PC-3 (cell line): ENCODE data around the gene PGP. TPM values are rescaled to one million over a fixed set of nuclear protein-coding genes. Genes with fewer than 3 reads are reported as not detected.

Experiments
- ATAC-seq: fragments of 200-7000 bp; cut with Tn5 transposase; 2 replicates; pipeline ENCODE4 v1.9.1; 2020; ENCODE audit warnings: mild to moderate bottlenecking, moderate library complexity
- BruUV-seq: library from RNA; stranded (reverse); fragments of 400-500 nt; replicated peaks from 2 replicates; lab custom pipeline; 2021; lab: Mats Ljungman, UMichigan
- CTCF ChIA-PET: fragments of 300-600 bp; sonication (Branson Sonifier 250); formaldehyde crosslinking; loops from one replicate; lab custom pipeline; 2022; ENCODE audit warnings: antibody characterized with exemption; lab: Charles Lee
- POLR2A ChIA-PET: fragments of 300-600 bp; sonication (Branson Sonifier 250); formaldehyde crosslinking; loops from one replicate; lab custom pipeline; 2022; ENCODE audit warnings: antibody characterized with exemption; ENCODE audit not compliant: unreplicated experiment; lab: Charles Lee
- DNase-seq: peaks from one replicate; pipeline ENCODE4 v3.0.0-alpha.2; 2015
- H2AFZ ChIP-seq: fragments of 300-600 bp; sonication (generic); 2 replicates; pipeline ENCODE4 v1.6.0; 2016; ENCODE audit warnings: antibody characterized with exemption, low read length
- H3F3A ChIP-seq: fragments of 300-600 bp; sonication (generic); one replicate; pipeline ENCODE4 v1.6.0; 2017; ENCODE audit warnings: antibody characterized with exemption, low read length, control low read depth, mild to moderate bottlenecking; ENCODE audit not compliant: unreplicated experiment
- H3K27ac ChIP-seq: fragments of 300-600 bp; sonication (generic); 2 replicates; pipeline ENCODE4 v1.5.1; 2016; ENCODE audit warnings: mild to moderate bottlenecking, low read length
- H3K27me3 ChIP-seq: fragments of 300-600 bp; sonication (generic); 2 replicates; pipeline ENCODE4 v1.6.1; 2016; ENCODE audit warnings: low read length, mixed read lengths
- H3K36me3 ChIP-seq: fragments of 300-600 bp; sonication (generic); 2 replicates; pipeline ENCODE4 v1.6.1; 2016; ENCODE audit warnings: low read depth, mixed run types, low read length, mixed read lengths
- H3K4me1 ChIP-seq: fragments of 300-600 bp; sonication (generic); 2 replicates; pipeline ENCODE4 v1.5.1; 2016; ENCODE audit warnings: low read length; ENCODE audit not compliant: insufficient read depth
- H3K4me2 ChIP-seq: fragments of 300-600 bp; sonication (generic); 2 replicates; pipeline ENCODE4 v1.6.0; 2016; ENCODE audit warnings: low read length
- H3K4me3 ChIP-seq: fragments of 300-600 bp; sonication (generic); 2 replicates; pipeline ENCODE4 v1.5.1; 2016; ENCODE audit warnings: mild to moderate bottlenecking, low read length, mixed read lengths
- H3K79me2 ChIP-seq: fragments of 300-600 bp; sonication (generic); 2 replicates; pipeline ENCODE4 v1.6.1; 2017; ENCODE audit warnings: low read length, mixed read lengths
- H3K9ac ChIP-seq: fragments of 300-600 bp; sonication (generic); 2 replicates; pipeline ENCODE4 v1.6.0; 2016; ENCODE audit warnings: mild to moderate bottlenecking, low read length
- H3K9me2 ChIP-seq: fragments of 300-600 bp; sonication (generic); replicated peaks from 2 replicates; pipeline ENCODE4 v1.6.1; 2016; ENCODE audit warnings: mixed run types, low read length, mixed read lengths
- H3K9me3 ChIP-seq: fragments of 300-600 bp; sonication (generic); 2 replicates; pipeline ENCODE4 v1.6.1; 2016; ENCODE audit warnings: low read length, mixed read lengths
- H4K20me1 ChIP-seq: fragments of 300-600 bp; sonication (generic); 2 replicates; pipeline ENCODE4 v1.6.1; 2016; ENCODE audit warnings: low read length, mixed read lengths
- EZH2 ChIP-seq: fragments of 300-600 bp; sonication (generic); IDR thresholded peaks from one replicate; pipeline ENCODE4 v1.6.1; 2017; ENCODE audit warnings: antibody characterized with exemption, mild to moderate bottlenecking, low read length; ENCODE audit not compliant: unreplicated experiment
- EZH2phosphoT487 ChIP-seq: fragments of 300-600 bp; sonication (generic); IDR thresholded peaks from 2 replicates; pipeline ENCODE4 v1.6.1; 2018; ENCODE audit warnings: mild to moderate bottlenecking, antibody characterized with exemption, low read length, borderline replicate concordance
- intact Hi-C: fragments of 100-400 bp; cut with micrococcal nuclease; formaldehyde crosslinking; loops from 2 replicates; pipeline ENCODE4 v1.9.0; 2023
- total RNA-seq: library from RNA; depleted of rRNA; stranded (reverse); fragments of >200 nt; gene quantifications from 2 replicates; pipeline ENCODE4 v1.2.3, GENCODE V29; 2014
- TF ChIP-seq, protein P1 (sequence below): fragments of 300-600 bp; sonication (generic); conservative IDR thresholded peaks from 2 replicates; pipeline ENCODE4 v1.5.1; 2017; ENCODE audit warnings: antibody characterized with exemption, low read depth, mild to moderate bottlenecking, low read length

The PGP gene
- total RNA-seq, 1 experiment from 2014 or later = 46.0 TPM

DNA sequence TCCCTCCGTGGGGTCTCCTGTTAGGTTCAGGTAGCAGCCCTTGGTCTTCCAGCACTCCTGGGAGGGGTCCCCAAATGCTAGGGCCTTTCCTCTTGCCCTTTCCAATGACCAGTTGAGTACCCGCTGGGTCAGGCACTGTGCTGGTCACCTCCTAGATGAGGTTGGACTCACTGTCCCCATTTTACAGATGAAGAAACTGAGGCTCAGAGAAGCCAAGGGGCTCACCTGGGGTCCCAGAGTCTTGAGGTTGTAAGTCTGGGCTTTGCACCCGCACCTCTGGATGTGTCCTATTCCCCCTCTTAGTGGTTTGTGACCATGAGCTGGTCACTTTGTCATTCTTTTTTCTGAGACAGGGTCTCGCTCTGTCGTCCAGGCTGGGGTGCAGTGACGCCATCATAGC lies 16.9 kb downstream of the PGP start:
- CTCF ChIA-PET = no interaction called here
- no peak overlapping the region for H3K4me2 ChIP-seq
- no peak overlapping the region for H2AFZ ChIP-seq
- ATAC-seq (no peak), DNase-seq (no peak)
- TF ChIP-seq, protein P1, sequence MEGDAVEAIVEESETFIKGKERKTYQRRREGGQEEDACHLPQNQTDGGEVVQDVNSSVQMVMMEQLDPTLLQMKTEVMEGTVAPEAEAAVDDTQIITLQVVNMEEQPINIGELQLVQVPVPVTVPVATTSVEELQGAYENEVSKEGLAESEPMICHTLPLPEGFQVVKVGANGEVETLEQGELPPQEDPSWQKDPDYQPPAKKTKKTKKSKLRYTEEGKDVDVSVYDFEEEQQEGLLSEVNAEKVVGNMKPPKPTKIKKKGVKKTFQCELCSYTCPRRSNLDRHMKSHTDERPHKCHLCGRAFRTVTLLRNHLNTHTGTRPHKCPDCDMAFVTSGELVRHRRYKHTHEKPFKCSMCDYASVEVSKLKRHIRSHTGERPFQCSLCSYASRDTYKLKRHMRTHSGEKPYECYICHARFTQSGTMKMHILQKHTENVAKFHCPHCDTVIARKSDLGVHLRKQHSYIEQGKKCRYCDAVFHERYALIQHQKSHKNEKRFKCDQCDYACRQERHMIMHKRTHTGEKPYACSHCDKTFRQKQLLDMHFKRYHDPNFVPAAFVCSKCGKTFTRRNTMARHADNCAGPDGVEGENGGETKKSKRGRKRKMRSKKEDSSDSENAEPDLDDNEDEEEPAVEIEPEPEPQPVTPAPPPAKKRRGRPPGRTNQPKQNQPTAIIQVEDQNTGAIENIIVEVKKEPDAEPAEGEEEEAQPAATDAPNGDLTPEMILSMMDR = no peak
- TF ChIP-seq EZH2 (no peak), EZH2phosphoT487 (no peak)
- no peaks in the 10 kb centered on the region for H3K27me3 ChIP-seq
- no peaks in the 10 kb centered on the region for H3K9me2 ChIP-seq
- H3K79me2 ChIP-seq = no peaks in the 10 kb centered on the region
- H3K4me3 ChIP-seq = no peak overlapping the region
- POLR2A ChIA-PET = no interaction called here
- no peaks in the 10 kb centered on the region for H3K9me3 ChIP-seq
- BruUV-seq = no TSS peak
- no peaks in the 10 kb centered on the region for H4K20me1 ChIP-seq
- no peaks in the 10 kb centered on the region for H3F3A ChIP-seq
- H3K9ac ChIP-seq = no peak overlapping the region
- intact Hi-C loops = no loop called here
- no peaks in the 10 kb centered on the region for H3K36me3 ChIP-seq
- H3K4me1 ChIP-seq = peaks cover 12% of the 10 kb centered on the region; the same call in 1 of the 2 replicates
- no peak overlapping the region for H3K27ac ChIP-seq

DNA sequence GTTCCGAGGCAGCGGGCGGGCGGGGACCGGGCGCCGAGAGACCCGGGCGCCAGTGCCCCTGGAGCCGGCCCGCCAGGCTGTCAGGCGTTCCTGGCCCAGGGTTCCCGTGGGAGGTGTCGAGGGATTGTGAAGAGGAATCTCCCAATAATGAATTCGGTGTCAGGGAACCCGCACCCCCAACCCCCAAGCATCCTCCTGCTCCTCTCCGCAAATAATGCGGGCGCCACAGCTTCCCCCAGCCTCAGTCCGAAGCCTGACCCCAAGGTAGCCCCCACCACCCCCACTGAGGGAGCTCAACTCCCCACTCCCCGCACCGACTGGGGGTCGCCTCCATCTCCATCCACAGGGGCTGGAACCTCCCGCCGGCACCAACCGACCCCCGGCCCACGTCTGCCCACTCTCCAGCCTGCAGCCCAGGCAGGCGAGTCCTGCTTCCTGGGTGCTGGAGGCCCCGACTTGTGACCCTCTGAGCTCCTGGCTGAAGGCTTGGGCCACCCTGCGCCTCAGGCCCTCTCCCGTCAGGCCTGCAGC lies 17.6 kb downstream of the PGP start:
- Histone ChIP-seq H4K20me1 (no peaks in the 10 kb centered on the region), H3K79me2 (no peaks in the 10 kb centered on the region), H3K4me3 (no peak overlapping the region), H3K4me2 (no peak overlapping the region), H3K27ac (no peak overlapping the region), H3F3A (no peaks in the 10 kb centered on the region), H3K9me2 (no peaks in the 10 kb centered on the region), H3K27me3 (no peaks in the 10 kb centered on the region), H3K9me3 (no peaks in the 10 kb centered on the region), H3K4me1 (peaks cover 12% of the 10 kb centered on the region; the same call in 1 of the 2 replicates), H3K9ac (no peak overlapping the region), H3K36me3 (no peaks in the 10 kb centered on the region), H2AFZ (no peak overlapping the region)
- ATAC-seq (no peak), DNase-seq (no peak)
- TF ChIP-seq, protein P1 = no peak
- no TSS peak for BruUV-seq
- intact Hi-C loops = no loop called here
- POLR2A ChIA-PET = no interaction called here
- CTCF ChIA-PET = no interaction called here

DNA sequence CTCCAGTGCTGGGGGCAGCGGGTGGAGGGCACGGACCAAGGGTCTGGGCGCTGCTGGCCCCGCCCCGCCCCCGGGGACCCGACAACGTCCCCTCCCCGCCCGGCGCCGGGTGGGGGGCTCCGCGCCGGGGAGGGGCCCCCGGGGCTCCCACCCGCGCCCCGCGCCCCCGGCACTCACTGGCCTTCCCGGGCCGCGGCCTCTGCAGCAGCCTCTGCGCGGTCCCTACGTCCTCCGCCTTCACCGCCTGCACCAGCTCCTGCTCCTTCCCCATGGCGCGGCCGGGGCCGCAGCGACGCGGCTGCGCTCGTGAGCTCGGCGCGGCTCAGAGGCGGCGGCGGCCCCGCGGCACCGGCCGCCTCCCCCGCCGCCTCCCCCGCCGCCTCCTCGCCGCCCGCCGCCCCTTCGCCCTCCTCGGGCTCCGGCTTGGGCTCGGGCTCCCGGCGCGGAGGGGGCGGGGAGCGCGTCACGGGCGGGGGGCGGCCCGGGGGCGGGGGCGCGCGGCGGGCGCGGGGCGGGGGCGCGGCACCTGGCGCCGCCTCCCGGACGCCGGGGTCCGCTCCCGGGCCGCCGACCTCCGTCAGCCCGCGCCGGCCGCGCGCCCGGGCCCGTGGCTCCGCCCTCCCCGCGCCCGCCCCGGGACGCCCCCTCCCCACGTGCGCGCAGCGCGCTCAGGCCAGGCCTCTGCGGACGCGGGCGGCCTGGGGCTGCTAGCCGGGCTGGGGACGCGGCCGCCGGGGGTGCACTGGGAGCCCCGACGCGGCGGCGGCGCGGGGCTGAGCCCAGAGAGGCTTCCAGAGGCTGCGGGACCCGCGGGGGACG lies 18.3 kb downstream of the PGP start, which contains the start of gene CASKIN1:
Gene CASKIN1, minus strand, starts transcription at position 444 of the 819 bp plus-strand sequence. Its CDS starts 173 bp downstream, at position 271.
- no TSS peak for BruUV-seq
- CTCF ChIA-PET = interaction anchor here (0.7 kb wide), 1 partner anchor 10 kb away, joined by 4 read pairs; no protein-coding TSS in a partner anchor
- Histone ChIP-seq H3K9me2 (no peaks in the 10 kb centered on the region), H3F3A (no peaks in the 10 kb centered on the region), H3K79me2 (no peaks in the 10 kb centered on the region), H4K20me1 (no peaks in the 10 kb centered on the region), H3K9me3 (no peaks in the 10 kb centered on the region), H3K36me3 (no peaks in the 10 kb centered on the region), H3K4me3 (peak within 1 kb of the TSS; percentile 59), H3K4me2 (peak within 1 kb of the TSS; percentile 79), H2AFZ (peak within 1 kb of the TSS; percentile 34; the same call in 1 of the 2 replicates), H3K27ac (no peak within 1 kb of the TSS), H3K27me3 (no peaks in the 10 kb centered on the region), H3K4me1 (peaks cover 12% of the 10 kb centered on the region; the same call in 1 of the 2 replicates), H3K9ac (no peak within 1 kb of the TSS)
- peak; percentile 37 for ATAC-seq
- TF ChIP-seq EZH2 (no peak), EZH2phosphoT487 (no peak)
- POLR2A ChIA-PET = no interaction called here
- intact Hi-C loops = no loop called here
- DNase-seq = peak; percentile 14
